ENCODE measurements around the gene C11orf97. TPM values are rescaled to one million over a fixed set of nuclear protein-coding genes. Genes with fewer than 3 reads are reported as not detected.

C11orf97 gene
- polyA plus RNA-seq, 3 donors from 2014 or later, result not detected

DNA sequence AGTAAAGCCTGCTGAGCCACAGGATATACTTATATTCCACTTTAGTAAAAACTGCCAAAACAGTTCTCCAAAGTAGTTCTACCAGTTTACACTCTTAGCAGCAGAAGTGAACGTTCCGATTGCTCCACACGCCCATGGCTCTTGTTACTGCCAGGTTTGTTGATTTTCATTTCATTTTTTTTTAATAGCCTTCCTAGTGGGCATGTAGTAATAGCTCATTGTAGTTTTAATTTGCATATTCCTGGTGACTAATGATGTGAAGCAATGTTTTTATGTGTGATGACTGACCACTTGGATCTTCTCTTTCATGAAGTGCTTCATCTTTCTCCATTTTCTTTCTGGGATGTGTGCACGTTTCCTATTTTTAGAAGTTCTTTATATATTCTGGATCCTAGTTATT is 4.8 kb upstream of the C11orf97 start:
- Mint-ChIP-seq H3K9me3 (no peaks in the 10 kb centered on the region), H3K4me3 (no peak overlapping the region)
- DNase-seq, result no peak

DNA sequence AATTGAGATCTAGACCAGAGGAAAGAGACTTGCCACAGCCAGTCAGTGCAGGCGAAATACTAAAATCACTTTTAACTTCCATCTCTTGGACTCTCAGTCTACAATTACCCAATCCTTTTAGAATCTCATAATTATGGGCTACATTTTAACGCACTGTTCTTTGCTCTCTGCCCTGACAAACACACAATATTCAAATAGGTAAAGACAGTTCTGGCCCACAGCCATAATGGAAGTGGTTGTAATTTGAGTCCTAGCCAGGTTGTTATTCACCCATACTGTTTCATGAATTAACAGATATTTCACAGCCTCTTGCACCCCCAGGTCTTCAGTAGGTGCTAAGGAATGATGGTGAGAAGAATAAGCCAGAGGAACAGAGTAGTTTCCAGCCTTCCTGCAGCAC is 830 bp downstream of the C11orf97 start:
- peaks cover 5 to 13% (median 8%) of the 10 kb centered on the region in 3 donors for H3K27me3 Mint-ChIP-seq (ENCODE audit: low read depth in 3 of 3)
- DNase-seq, result no peak
- H3K36me3 Mint-ChIP-seq, result no peaks in the 10 kb centered on the region
- peaks cover 21 to 24% of the 10 kb centered on the region in 2 donors for H3K4me1 Mint-ChIP-seq
- peak overlapping the region; percentile 80 to 87 (median 86) for H3K4me3 Mint-ChIP-seq
- H3K27ac Mint-ChIP-seq, result peak overlapping the region in 5 of 6 donors; percentile 1 to 69 (median 52)
- H3K9me3 Mint-ChIP-seq, result no peaks in the 10 kb centered on the region

More for the DNA sequence above, 4.8 kb upstream of the C11orf97 start:
- H3K27me3 Mint-ChIP-seq (ENCODE audit: low read depth in 3 of 3), result peaks cover 3 to 9% (median 8%) of the 10 kb centered on the region in 3 donors
- no peak overlapping the region for H3K27ac Mint-ChIP-seq
- H3K4me1 Mint-ChIP-seq, result peaks cover 11 to 14% of the 10 kb centered on the region in 2 donors
- peaks cover 0 to 4% (median 0%) of the 10 kb centered on the region in 3 donors for H3K36me3 Mint-ChIP-seq

DNA sequence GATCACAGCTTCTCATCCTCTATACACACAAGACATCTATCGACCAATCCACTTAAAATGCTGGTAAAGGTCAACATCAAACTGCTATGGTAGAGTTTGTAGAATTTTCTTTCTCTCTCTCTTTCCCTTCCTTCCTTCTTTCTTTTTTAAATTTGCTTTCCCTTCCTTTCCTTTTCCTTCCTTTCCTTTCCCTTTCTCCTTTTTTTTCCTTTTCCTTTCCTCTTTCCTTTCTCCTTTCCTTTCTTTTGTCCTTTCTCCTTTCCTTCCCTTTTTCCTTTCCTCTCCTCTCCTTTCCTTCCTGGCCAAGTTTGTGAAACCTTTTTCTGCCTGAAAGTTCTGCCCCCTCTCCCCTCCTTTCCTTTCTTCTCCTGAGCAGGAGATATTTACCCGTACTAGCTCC is 3.1 kb downstream of the C11orf97 start:
- no peak for DNase-seq
- no peak overlapping the region for H3K27ac Mint-ChIP-seq
- peaks cover 5 to 9% (median 6%) of the 10 kb centered on the region in 3 donors for H3K27me3 Mint-ChIP-seq (ENCODE audit: low read depth in 3 of 3)
- no peaks in the 10 kb centered on the region for H3K9me3 Mint-ChIP-seq
- no peaks in the 10 kb centered on the region for H3K36me3 Mint-ChIP-seq
- H3K4me1 Mint-ChIP-seq, result peaks cover 21 to 24% of the 10 kb centered on the region in 2 donors
- H3K4me3 Mint-ChIP-seq, result no peak overlapping the region

DNA sequence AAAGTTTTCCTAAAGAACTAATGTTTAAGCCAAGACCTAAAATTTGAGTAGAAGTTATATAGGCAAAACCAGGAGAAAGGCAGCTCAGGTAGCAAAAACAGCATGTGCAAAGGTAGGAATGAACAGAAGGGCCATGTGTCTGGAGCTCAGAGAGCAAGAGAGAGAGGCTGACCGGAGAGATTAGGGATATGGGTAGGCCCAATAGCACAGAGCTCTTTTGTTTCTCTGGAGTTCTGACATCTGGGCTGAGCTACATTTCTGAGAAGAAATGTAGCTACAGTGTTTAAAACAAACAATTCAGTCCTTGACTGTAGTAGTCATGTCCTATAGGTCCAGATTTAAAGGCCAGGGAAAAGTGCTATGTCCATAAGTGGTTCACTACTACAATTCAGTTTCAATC is 4.5 kb downstream of the C11orf97 start:
- H3K27ac Mint-ChIP-seq, result no peak overlapping the region
- DNase-seq, result no peak
- no peaks in the 10 kb centered on the region for H3K36me3 Mint-ChIP-seq
- no peak overlapping the region for H3K4me3 Mint-ChIP-seq
- peaks cover 5 to 9% (median 6%) of the 10 kb centered on the region in 3 donors for H3K27me3 Mint-ChIP-seq (ENCODE audit: low read depth in 3 of 3)
- peaks cover 17 to 18% of the 10 kb centered on the region in 2 donors for H3K4me1 Mint-ChIP-seq
- no peaks in the 10 kb centered on the region for H3K9me3 Mint-ChIP-seq

DNA sequence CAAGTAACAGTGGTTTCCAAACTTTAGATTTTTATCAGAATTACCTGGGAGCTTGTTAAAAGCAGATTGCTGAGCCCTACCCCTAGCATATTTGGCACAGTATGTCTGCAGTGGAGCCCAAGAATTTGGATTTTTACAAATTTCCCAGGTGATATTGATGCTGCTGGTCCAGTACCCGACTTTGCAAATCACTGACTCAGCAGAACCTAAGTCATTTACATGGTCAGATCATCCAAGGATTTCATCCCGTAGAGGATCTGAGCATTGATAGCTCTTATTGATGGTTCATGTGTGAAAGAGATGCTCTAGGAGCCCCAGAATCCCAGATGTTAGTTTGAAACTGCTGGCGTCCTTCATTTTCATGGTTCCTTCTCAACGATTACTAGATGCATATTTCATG is 6.0 kb downstream of the C11orf97 start:
- H3K27me3 Mint-ChIP-seq (ENCODE audit: low read depth in 3 of 3), result peaks cover 1 to 6% (median 2%) of the 10 kb centered on the region in 3 donors
- no peaks in the 10 kb centered on the region for H3K9me3 Mint-ChIP-seq
- no peak overlapping the region for H3K27ac Mint-ChIP-seq
- peaks cover 2% of the 10 kb centered on the region in 2 donors for H3K4me1 Mint-ChIP-seq
- no peaks in the 10 kb centered on the region for H3K36me3 Mint-ChIP-seq
- DNase-seq, result no peak
- no peak overlapping the region for H3K4me3 Mint-ChIP-seq

DNA sequence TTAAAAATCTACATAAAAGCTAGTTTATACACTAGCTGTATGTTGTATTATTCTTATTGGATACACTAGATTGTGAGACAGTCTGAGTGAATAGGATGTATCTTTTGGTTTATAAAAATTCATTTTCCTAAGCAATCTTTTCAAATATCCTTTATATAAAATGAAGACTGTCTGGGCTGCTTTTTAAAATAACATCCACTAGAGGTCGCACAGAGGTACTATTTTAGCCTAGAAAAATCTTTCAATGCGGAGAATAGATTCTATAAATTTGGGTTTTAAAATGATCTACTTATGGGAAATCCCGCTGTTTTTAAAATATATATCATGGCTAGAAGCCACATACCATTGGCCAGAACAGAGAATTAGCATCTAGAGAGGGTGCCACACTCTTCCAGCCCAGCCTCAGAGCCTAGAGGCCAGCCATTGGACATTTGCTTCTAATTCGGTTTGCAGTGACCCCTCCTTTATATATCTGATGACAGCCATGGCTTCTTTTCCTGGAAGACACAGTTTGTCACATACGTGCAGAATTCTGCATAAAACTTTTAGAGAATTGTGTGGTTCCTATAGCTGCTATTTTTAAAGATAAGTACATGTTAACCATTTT is 7.3 kb downstream of the C11orf97 start:
- Mint-ChIP-seq H3K4me1 (no peaks in the 10 kb centered on the region), H3K27ac (no peak overlapping the region), H3K4me3 (no peak overlapping the region), H3K27me3 (ENCODE audit: low read depth in 3 of 3) (peaks cover 1 to 13% (median 2%) of the 10 kb centered on the region in 3 donors), H3K9me3 (no peaks in the 10 kb centered on the region), H3K36me3 (no peaks in the 10 kb centered on the region)
- peak; percentile 10 to 25 (median 17) for DNase-seq

DNA sequence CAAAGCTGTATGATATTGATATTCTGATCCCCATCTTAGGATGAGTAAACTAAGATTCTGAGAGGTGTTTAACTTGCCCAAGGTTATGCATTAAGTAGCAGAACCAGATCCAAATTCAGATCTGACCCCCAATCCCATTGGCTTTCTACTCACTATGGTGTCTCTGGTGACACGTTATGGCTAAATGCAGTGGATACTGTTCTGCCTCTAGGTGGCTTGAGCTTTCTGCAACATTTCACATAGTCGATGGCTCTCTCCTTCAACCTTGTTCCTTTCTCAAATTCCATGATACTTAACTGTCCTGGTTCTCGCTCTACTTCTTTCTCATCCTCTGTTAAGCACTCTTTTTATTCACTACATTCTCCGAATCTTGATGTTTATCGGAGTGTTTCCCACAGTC is 9.4 kb downstream of the C11orf97 start:
- H3K27ac Mint-ChIP-seq, result no peak overlapping the region
- H3K36me3 Mint-ChIP-seq, result no peaks in the 10 kb centered on the region
- peaks cover 0 to 21% (median 0%) of the 10 kb centered on the region in 3 donors for H3K27me3 Mint-ChIP-seq (ENCODE audit: low read depth in 3 of 3)
- H3K4me3 Mint-ChIP-seq, result no peak overlapping the region
- no peak for DNase-seq
- no peaks in the 10 kb centered on the region for H3K4me1 Mint-ChIP-seq
- H3K9me3 Mint-ChIP-seq, result no peaks in the 10 kb centered on the region

DNA sequence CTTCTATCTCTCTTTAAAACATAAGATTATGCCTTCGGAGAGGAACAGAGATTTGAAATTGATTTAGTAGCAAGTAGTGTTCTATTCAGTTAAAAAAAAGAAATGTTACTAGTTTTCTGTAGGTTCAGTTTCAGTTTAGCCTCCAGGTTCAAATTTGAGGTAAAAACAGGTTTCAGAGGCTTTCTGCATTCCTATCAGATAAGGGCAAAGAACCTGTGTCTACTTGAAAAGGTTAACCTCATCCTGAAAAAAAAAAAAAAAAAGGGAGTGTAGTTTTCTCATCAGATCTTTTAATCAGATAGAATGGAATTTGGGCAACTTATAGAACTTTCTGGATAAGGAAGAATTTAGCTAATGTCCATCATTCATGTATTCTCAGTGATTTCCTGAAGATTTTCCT is 12.1 kb downstream of the C11orf97 start:
- no peaks in the 10 kb centered on the region for H3K9me3 Mint-ChIP-seq
- H3K4me3 Mint-ChIP-seq, result no peak overlapping the region
- H3K4me1 Mint-ChIP-seq, result no peaks in the 10 kb centered on the region
- no peak overlapping the region for H3K27ac Mint-ChIP-seq
- peaks cover 0 to 21% (median 0%) of the 10 kb centered on the region in 3 donors for H3K27me3 Mint-ChIP-seq (ENCODE audit: low read depth in 3 of 3)
- H3K36me3 Mint-ChIP-seq, result no peaks in the 10 kb centered on the region
- DNase-seq, result no peak

DNA sequence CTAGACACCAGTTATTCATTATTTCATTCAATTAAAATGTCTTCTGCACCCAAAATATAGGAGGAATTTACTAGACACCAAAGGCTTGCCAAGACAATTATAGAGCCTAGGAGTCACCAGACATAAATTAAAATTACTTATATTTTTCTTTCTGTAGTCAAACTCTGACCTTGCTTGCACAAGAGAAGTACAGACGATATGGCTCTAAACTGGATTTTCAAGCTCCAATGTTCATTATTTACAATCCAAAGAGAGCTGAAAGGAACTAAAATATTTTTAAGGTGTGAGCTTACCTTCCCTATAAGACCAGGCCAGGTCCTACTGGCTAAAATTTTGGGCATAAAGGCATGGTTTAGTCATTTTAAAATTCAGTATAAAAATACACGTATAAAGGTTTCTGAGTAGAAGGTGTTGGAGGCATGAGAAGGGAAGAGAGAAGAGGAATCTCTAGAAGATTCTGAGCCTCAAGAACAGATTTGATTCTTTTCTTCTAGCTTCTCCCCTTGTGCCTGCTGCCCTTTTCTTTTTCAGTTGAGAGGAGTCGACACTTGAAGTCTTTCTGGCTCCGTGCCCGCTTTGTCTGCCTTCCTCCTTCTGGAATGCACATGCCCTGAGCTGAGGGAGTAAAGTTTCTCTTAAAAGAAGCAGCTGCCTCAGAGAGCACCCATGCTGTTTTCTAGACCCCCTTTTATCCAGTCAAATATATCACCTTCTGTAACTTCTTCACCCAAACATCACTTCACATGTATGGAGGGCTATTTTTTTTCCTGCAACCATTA is 13.5 kb downstream of the C11orf97 start:
- Mint-ChIP-seq H3K27me3 (ENCODE audit: low read depth in 3 of 3) (peaks cover 0 to 23% (median 0%) of the 10 kb centered on the region in 3 donors), H3K9me3 (no peaks in the 10 kb centered on the region), H3K4me3 (no peak overlapping the region), H3K27ac (no peak overlapping the region), H3K4me1 (no peaks in the 10 kb centered on the region), H3K36me3 (no peaks in the 10 kb centered on the region)
- DNase-seq, result no peak

DNA sequence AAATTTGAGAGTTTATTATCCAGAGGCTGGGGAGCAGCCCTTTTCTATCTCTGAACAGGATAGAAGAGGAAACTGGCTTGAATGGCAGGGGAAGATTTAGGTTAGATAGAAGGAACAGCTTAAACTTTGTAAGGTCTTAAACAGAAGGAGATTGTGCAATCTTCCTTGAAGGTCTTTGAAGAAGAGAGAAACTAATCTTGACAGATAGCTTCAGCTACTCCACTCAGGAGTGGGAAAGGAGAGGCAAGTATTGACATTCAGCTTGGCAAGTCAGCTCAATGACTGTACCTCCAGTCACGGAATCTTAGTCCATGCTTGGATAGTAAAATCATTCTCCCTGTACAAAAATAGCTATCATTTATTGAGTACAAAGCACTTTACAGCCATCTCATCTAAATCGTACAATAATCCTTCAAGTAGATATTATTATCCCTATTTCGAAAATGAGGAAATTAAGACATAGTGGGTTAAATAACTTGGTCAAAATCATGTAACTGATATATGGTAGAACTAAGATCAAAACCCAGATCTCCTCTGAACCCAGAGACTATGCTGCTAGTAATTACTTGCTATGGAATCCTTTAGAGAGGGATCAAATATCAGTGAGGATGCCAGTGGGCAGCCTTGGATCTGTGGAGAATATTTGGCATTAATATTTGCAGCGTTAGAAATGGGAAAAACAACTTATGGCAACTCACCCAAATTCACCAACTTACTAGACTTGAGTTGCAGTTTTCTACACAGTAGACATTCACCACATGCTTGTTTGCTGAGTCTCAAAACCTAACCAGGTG is 14.6 kb downstream of the C11orf97 start:
- H3K4me1 Mint-ChIP-seq, result no peaks in the 10 kb centered on the region
- peaks cover 0 to 23% (median 0%) of the 10 kb centered on the region in 3 donors for H3K27me3 Mint-ChIP-seq (ENCODE audit: low read depth in 3 of 3)
- no peak overlapping the region for H3K27ac Mint-ChIP-seq
- no peak for DNase-seq
- no peaks in the 10 kb centered on the region for H3K36me3 Mint-ChIP-seq
- H3K4me3 Mint-ChIP-seq, result no peak overlapping the region
- H3K9me3 Mint-ChIP-seq, result no peaks in the 10 kb centered on the region

DNA sequence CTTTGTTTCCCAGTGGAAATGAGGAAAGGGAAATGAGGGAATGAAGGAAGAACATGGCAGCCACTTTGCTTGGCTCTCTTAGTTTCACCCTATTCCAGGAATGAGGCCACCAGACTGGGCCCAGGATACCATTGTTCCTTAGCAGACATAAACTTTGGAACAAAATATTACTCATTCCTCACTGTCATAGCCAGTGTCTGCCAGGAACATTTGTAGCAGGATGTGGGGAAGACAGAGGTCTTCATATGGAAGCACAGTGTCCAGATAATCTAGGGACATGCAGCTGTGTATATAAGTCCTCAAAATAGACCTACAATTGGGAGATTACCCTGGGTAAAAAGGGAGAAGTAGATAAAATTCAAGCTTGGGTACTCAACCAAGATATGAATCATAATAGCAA is 16.3 kb downstream of the C11orf97 start:
- Mint-ChIP-seq H3K4me1 (no peaks in the 10 kb centered on the region), H3K4me3 (no peak overlapping the region), H3K9me3 (no peaks in the 10 kb centered on the region), H3K36me3 (no peaks in the 10 kb centered on the region), H3K27me3 (ENCODE audit: low read depth in 3 of 3) (peaks cover 0 to 24% (median 4%) of the 10 kb centered on the region in 3 donors), H3K27ac (no peak overlapping the region)
- DNase-seq, result no peak

DNA sequence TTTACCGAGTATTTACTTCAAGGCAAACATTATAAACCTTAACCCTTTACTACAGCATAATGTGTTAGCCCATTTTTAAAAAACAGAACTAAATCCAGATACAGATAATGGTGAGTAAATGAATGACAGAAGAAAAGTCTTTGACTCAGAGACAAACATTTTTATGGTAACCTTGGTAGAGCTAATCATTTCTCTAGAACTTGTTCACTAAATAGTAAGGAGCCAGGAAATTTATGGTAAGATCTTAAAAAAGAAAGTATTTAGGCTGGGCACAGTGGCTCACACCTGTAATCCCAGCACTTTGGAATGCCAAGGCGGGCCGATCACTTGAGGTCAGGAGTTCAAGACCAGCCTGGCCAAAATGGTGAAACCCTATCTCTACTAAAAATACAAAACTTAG is 19.9 kb downstream of the C11orf97 start:
- peaks cover 7 to 17% (median 11%) of the 10 kb centered on the region in 3 donors for H3K27me3 Mint-ChIP-seq (ENCODE audit: low read depth in 3 of 3)
- H3K36me3 Mint-ChIP-seq, result no peaks in the 10 kb centered on the region
- no peaks in the 10 kb centered on the region for H3K9me3 Mint-ChIP-seq
- no peak overlapping the region for H3K4me3 Mint-ChIP-seq
- no peak overlapping the region for H3K27ac Mint-ChIP-seq
- H3K4me1 Mint-ChIP-seq, result no peaks in the 10 kb centered on the region
- DNase-seq, result no peak

DNA sequence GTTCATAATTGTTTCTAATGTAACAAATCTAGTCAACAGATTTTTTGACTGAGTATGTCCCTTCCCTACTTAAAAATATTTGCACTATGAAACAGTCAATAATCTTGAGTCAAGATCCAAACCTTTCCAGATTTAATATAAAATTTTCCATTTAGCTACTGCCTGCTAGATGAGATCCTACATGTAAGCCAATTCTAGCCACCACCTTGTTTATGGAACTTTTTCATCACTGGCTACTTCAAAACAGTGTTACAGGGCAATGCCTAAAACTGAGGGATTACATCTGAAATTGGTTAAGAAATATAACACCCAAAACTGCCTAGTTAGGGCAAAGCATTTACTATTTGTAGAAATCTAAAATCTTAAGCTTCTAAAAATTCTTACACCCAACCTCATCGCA is 20.9 kb downstream of the C11orf97 start:
- Mint-ChIP-seq H3K27ac (no peak overlapping the region), H3K36me3 (no peaks in the 10 kb centered on the region), H3K4me3 (no peak overlapping the region), H3K4me1 (no peaks in the 10 kb centered on the region), H3K27me3 (ENCODE audit: low read depth in 3 of 3) (peaks cover 7 to 19% (median 11%) of the 10 kb centered on the region in 3 donors), H3K9me3 (no peaks in the 10 kb centered on the region)
- no peak for DNase-seq

All from immature natural killer cell (primary cell).